ENCODE data around the gene GBA2. TPM values are rescaled to one million over a fixed set of nuclear protein-coding genes. Genes with fewer than 3 reads are reported as not detected.

Gene GBA2
- total RNA-seq, 2 experiments from 2014 or later = 20.3 to 22.7 TPM

DNA sequence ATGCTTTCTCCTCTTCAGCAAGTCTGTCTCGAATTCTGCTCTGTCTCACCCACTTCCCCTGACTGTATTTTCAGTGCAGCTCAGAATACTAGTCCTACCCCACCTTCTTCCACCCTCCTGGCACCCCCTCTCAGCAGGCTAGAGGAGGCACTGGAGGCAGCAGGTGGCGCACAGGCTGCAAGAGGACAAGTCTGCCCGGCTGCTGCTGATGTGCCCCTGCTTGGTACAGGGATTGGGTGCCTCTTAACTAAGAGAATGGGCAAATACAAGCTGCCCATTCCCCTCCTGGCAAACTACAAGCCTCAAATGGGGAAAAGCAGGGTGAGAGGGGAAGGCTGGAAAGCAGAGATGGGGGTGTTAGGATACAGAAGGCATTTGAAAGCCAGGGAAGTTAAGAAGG, 22.1 kb downstream of the GBA2 start:
- Mint-ChIP-seq H3K36me3 (ENCODE audit: low read depth) (peaks cover 19% of the 10 kb centered on the region), H3K27me3 (ENCODE audit: low read depth) (no peaks in the 10 kb centered on the region), H3K4me3 (no peak overlapping the region), H3K27ac (peak overlapping the region; percentile 14), H3K9me3 (no peaks in the 10 kb centered on the region), H3K4me1 (ENCODE audit: low read depth) (no peaks in the 10 kb centered on the region)
- intact Hi-C loops (cut with micrococcal nuclease) = no loop called here
- DNase-seq = peak; percentile 57
- CTCF ChIA-PET = interaction anchor here (0.6 to 8.9 kb wide), 14 partner anchors 9 to 123 kb away, joined by 3 to 68 read pairs (median 9); partner anchors contain the start of genes ARHGEF39, CCDC107, GBA2 and RGP1

DNA sequence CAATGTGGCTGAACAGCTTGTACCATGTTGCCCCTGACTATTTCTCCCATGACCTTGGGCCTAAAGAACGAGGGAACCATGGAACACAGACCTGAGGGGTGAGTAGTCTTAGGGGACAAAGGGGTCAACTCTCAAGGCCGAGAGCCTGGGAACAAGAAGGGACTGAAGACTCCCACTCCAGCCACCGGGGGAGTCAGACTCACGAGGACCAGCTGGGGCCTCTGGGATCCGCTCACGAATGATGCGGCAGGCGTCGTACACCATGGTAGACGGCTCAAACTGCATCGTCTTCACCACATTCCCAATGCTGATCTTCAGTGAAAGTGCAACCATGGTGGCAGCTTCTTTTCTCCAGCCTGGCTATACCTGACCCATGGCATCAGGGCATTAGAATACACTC, 23.7 kb downstream of the GBA2 start:
- DNase-seq = no peak
- CTCF ChIA-PET = interaction anchor here (8.9 kb wide), 1 partner anchor 28 kb away, joined by 68 read pairs; no protein-coding TSS in a partner anchor
- H3K27me3 Mint-ChIP-seq (ENCODE audit: low read depth) = no peaks in the 10 kb centered on the region
- intact Hi-C loops (cut with micrococcal nuclease) = no loop called here
- H3K4me3 Mint-ChIP-seq = no peak overlapping the region
- H3K36me3 Mint-ChIP-seq (ENCODE audit: low read depth) = peaks cover 23% of the 10 kb centered on the region
- H3K9me3 Mint-ChIP-seq = no peaks in the 10 kb centered on the region
- no peaks in the 10 kb centered on the region for H3K4me1 Mint-ChIP-seq (ENCODE audit: low read depth)
- no peak overlapping the region for H3K27ac Mint-ChIP-seq

DNA sequence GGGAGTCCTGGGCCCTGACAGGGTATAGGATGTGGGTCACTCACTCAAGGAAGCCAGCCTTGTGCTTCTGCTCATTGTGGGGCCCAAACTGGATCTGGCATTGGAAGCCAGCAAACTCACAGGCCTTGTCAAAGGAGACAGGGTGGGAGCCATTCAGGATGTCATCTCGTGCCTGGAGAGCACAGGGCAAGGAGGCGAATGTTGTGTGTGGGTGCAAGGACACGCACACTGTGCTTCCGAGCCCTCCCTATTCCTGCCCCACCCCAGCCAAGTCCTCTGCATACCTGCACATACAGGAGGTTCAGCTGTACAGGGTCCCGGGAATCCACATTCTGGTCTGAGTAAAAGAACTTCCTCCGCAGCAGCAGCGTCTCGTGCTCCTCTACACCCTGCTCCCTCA, 25.1 kb downstream of the GBA2 start:
- no peak overlapping the region for H3K4me3 Mint-ChIP-seq
- no peak for DNase-seq
- peaks cover 31% of the 10 kb centered on the region for H3K36me3 Mint-ChIP-seq (ENCODE audit: low read depth)
- H3K27me3 Mint-ChIP-seq (ENCODE audit: low read depth) = no peaks in the 10 kb centered on the region
- no peaks in the 10 kb centered on the region for H3K4me1 Mint-ChIP-seq (ENCODE audit: low read depth)
- CTCF ChIA-PET = interaction anchor here (0.6 to 1.6 kb wide), 2 partner anchors 17 to 28 kb away, joined by 3 read pairs; no protein-coding TSS in a partner anchor
- no peaks in the 10 kb centered on the region for H3K9me3 Mint-ChIP-seq
- H3K27ac Mint-ChIP-seq = no peak overlapping the region
- intact Hi-C loops (cut with micrococcal nuclease) = no loop called here

DNA sequence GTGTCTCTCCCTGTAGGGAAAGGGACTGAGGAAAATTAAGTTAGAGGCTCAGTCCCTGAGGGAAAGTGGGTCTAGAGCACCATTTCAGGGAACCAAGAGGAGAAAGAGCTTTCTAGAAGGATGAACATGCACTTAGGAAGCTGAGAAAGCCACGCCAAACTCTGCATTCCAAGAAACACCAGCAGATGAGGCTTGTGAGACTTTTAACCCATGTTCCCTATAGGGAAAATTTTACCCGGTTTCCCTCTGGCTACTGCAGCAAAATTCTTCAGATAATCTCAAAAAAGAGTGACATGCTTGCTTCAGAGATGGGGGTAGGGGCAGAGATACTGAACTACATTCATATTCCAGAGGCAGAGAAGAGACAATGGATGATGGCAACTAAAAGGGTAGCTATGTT, 25.6 kb downstream of the GBA2 start:
- CTCF ChIA-PET = interaction anchor here (0.6 to 1.6 kb wide), 3 partner anchors 18 to 65 kb away, joined by 3 read pairs; partner anchors contain the start of gene CCDC107
- DNase-seq = no peak
- Mint-ChIP-seq H3K36me3 (ENCODE audit: low read depth) (peaks cover 32% of the 10 kb centered on the region), H3K9me3 (no peaks in the 10 kb centered on the region), H3K4me1 (ENCODE audit: low read depth) (no peaks in the 10 kb centered on the region), H3K4me3 (no peak overlapping the region), H3K27ac (no peak overlapping the region), H3K27me3 (ENCODE audit: low read depth) (no peaks in the 10 kb centered on the region)
- intact Hi-C loops (cut with micrococcal nuclease) = no loop called here

DNA sequence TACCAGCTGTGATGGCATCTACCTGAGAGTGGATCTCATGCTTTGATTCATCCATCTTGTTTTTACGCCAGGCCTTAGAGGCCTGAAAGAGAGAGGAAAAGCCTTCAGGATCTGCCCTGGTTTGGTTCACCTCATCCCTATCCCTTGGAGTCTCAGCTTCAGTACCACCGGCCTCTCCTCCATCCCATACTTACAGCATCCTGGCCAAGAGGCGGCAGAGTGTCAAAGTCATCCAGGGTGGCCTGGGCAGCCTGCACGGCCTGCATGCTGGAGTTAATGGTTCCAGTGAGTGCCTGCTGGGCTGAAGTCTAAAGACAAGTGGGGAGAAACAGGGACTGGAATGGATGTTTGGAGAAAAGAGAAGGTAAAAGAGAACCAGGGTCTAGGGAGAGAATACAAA, 29.5 kb downstream of the GBA2 start:
- H3K9me3 Mint-ChIP-seq = no peaks in the 10 kb centered on the region
- H3K27me3 Mint-ChIP-seq (ENCODE audit: low read depth) = no peaks in the 10 kb centered on the region
- intact Hi-C loops (cut with micrococcal nuclease) = no loop called here
- no peak overlapping the region for H3K27ac Mint-ChIP-seq
- H3K4me1 Mint-ChIP-seq (ENCODE audit: low read depth) = no peaks in the 10 kb centered on the region
- no peak overlapping the region for H3K4me3 Mint-ChIP-seq
- H3K36me3 Mint-ChIP-seq (ENCODE audit: low read depth) = peaks cover 44% of the 10 kb centered on the region
- DNase-seq = no peak
- CTCF ChIA-PET = interaction anchor here (1.7 to 2.9 kb wide), 2 partner anchors 11 to 23 kb away, joined by 4 to 13 read pairs; no protein-coding TSS in a partner anchor

DNA sequence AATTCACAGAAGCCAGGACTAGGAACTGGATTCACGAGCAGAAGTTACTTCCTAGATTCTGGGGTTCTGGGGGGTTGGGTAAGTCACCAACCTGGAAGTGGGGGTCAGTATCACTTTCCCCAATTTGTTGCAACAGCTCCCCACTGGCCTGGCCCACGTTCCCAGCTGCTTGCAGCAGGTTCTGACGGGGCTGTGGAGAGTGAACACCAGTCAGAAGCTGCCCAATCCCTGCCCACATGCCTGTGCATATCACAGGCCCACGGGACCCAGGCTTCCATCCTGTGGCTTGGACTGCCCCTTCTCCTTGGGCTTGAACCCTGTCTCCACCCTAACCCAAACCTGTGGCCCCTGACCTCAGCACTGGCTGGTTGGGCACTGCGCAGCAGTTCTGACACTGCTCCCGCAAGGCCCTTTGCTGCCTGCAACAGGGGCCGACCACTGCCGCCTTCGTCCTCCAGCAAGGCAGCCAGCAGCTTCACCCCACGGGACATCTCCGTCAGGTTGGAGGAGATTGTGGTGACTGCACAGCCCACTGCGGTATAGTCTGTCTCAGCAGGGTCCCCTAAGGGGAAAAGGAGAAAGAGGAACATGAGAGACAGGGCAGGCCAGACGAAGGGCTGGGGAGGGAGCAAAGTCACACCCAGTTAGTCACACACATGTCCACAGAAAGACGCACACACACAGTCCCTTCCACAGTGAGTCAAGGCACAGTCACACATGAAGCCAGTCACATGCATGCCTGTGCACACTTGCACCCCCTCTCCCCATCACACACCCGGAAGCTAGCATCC, 30.1 kb downstream of the GBA2 start:
- no peak for DNase-seq
- CTCF ChIA-PET = interaction anchor here (0.7 to 2.9 kb wide), 2 partner anchors 16 to 23 kb away, joined by 3 to 13 read pairs; no protein-coding TSS in a partner anchor
- Mint-ChIP-seq H3K27ac (no peak overlapping the region), H3K27me3 (ENCODE audit: low read depth) (no peaks in the 10 kb centered on the region), H3K36me3 (ENCODE audit: low read depth) (peaks cover 44% of the 10 kb centered on the region), H3K4me3 (no peak overlapping the region), H3K9me3 (no peaks in the 10 kb centered on the region), H3K4me1 (ENCODE audit: low read depth) (no peaks in the 10 kb centered on the region)
- intact Hi-C loops (cut with micrococcal nuclease) = no loop called here

DNA sequence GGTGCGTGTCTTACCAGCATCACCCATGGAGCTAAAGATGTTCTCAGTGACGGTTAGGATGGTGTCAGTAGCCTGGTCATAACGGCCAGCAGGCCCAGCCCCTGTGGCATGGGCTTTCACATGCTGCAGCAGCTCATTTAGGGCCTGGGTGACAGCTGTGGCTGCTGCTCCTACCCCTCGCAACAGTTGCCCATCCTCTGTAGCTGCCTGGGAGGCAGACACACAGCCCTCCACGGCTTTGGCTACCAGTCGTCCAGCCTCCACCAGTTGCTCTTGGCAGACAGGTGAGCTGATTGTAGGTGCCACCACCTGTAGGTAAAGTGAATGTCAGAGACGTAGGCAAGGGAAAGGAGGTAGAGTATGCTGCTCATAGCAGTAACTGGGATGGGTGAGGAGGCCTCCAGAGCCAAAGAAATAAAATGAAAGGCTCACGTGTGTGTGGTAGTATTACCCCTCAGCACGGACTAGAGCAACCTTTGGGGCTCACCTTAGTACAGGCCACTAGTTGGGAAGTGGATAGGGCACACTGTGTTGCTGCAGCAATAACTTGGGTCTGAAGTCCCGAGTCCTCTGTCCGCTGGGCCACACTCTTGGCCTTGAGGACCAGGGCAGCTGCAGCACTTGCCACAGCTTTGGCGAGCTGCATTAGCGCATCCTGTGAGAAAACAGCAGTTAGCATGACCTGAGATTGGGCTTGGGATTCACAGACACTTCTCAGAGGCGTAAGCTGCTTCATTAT, 31.7 kb downstream of the GBA2 start:
- peaks cover 40% of the 10 kb centered on the region for H3K36me3 Mint-ChIP-seq (ENCODE audit: low read depth)
- no peaks in the 10 kb centered on the region for H3K9me3 Mint-ChIP-seq
- H3K4me1 Mint-ChIP-seq (ENCODE audit: low read depth) = no peaks in the 10 kb centered on the region
- no peak overlapping the region for H3K4me3 Mint-ChIP-seq
- CTCF ChIA-PET = interaction anchor here (1.1 to 2.2 kb wide), 5 partner anchors 10 to 70 kb away, joined by 3 to 9 read pairs (median 7); partner anchors contain the start of genes CREB3 and TLN1
- H3K27ac Mint-ChIP-seq = no peak overlapping the region
- H3K27me3 Mint-ChIP-seq (ENCODE audit: low read depth) = no peaks in the 10 kb centered on the region
- intact Hi-C loops (cut with micrococcal nuclease) = no loop called here
- no peak for DNase-seq

DNA sequence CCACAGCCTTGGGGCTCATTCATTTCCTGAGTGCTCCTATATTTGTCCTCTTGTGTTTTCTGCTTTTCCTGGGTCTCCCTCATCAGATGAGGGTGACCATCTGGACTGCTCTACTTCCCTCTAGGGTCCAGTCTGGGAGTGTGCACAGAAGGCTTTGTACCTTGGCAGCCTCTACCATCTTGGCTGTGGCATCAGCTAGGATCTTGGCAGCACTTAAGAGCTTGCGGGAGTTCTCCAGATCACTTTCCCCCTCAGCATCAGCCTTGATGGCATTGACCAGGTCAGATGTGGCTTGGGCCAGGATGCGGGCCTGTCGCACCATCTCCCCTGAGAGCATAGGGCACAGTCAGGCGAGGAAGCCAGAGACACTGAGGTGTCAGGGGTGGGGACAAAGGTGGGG, 32.8 kb downstream of the GBA2 start:
- Mint-ChIP-seq H3K27me3 (ENCODE audit: low read depth) (no peaks in the 10 kb centered on the region), H3K9me3 (no peaks in the 10 kb centered on the region), H3K4me3 (no peak overlapping the region), H3K27ac (no peak overlapping the region), H3K36me3 (ENCODE audit: low read depth) (peaks cover 45% of the 10 kb centered on the region), H3K4me1 (ENCODE audit: low read depth) (peaks cover 2% of the 10 kb centered on the region)
- CTCF ChIA-PET = interaction anchor here (1.1 to 7.5 kb wide), 5 partner anchors 11 to 33 kb away, joined by 3 to 53 read pairs (median 9); partner anchors contain the start of genes GBA2 and RGP1
- intact Hi-C loops (cut with micrococcal nuclease) = no loop called here
- DNase-seq = no peak

DNA sequence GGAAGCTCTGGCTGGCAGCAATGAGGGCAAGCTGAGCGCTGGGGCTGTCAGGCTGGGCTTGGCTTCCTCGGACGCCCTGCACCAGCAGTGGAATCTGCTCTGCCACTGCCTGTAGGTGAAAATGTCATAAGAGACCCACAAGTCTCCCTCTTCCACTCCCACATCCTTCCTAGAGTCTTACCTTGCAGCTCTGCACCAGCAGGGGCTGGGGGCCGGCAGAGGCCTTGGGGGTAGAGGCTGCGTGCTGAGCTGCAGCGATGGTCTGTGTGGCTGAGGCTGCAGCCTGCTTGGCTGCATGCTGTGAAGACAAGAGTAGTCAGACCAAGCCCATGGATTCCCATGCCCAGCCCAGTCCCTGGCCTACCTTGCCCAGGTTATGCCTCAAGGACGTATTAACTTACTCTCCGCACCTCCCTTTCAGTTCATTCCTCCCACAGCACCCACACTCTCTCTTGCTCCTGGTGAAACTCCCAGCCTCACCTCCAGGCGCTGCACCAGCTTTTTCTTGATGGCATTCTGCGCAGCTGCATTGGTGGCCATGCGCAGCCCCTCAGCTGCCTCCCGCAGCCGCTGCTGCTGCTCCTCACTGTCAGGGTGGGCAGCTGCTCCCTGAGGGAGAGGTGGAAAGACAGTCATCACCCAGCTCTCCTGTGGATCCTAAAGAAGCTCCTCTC, 34.3 kb downstream of the GBA2 start:
- DNase-seq = no peak
- no peaks in the 10 kb centered on the region for H3K27me3 Mint-ChIP-seq (ENCODE audit: low read depth)
- intact Hi-C loops (cut with micrococcal nuclease) = no loop called here
- H3K9me3 Mint-ChIP-seq = no peaks in the 10 kb centered on the region
- H3K36me3 Mint-ChIP-seq (ENCODE audit: low read depth) = peaks cover 54% of the 10 kb centered on the region
- CTCF ChIA-PET = interaction anchor here (0.6 to 7.5 kb wide), 6 partner anchors 13 to 663 kb away, joined by 3 to 53 read pairs (median 3); partner anchors contain the start of genes CCDC107 and RMRP
- no peak overlapping the region for H3K4me3 Mint-ChIP-seq
- H3K4me1 Mint-ChIP-seq (ENCODE audit: low read depth) = peaks cover 2% of the 10 kb centered on the region
- no peak overlapping the region for H3K27ac Mint-ChIP-seq

DNA sequence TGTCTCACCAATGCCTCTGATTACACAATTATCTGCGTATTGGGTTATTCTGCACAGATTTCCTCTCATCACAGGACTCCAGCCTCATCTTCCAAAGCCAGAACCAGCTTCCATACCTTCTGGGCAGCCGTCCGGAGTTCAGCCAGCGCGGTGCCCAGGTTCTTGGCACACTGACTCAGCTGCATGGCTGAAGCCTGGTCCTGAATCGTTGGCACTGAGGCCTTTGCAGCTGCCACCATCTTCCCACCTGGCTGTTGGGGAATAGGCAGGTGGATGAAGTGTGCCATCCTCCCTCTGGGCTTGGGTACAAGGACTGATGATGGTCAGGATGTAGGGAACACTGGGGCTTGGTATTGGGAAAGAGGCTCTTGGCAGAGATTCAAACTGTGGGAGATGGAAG, 34.9 kb downstream of the GBA2 start:
- no peak for DNase-seq
- CTCF ChIA-PET = interaction anchor here (0.6 to 7.5 kb wide), 4 partner anchors 13 to 663 kb away, joined by 3 to 53 read pairs (median 3); no protein-coding TSS in a partner anchor
- no peak overlapping the region for H3K4me3 Mint-ChIP-seq
- H3K27ac Mint-ChIP-seq = no peak overlapping the region
- no peaks in the 10 kb centered on the region for H3K27me3 Mint-ChIP-seq (ENCODE audit: low read depth)
- no peaks in the 10 kb centered on the region for H3K9me3 Mint-ChIP-seq
- H3K36me3 Mint-ChIP-seq (ENCODE audit: low read depth) = peaks cover 52% of the 10 kb centered on the region
- intact Hi-C loops (cut with micrococcal nuclease) = no loop called here
- peaks cover 2% of the 10 kb centered on the region for H3K4me1 Mint-ChIP-seq (ENCODE audit: low read depth)

DNA sequence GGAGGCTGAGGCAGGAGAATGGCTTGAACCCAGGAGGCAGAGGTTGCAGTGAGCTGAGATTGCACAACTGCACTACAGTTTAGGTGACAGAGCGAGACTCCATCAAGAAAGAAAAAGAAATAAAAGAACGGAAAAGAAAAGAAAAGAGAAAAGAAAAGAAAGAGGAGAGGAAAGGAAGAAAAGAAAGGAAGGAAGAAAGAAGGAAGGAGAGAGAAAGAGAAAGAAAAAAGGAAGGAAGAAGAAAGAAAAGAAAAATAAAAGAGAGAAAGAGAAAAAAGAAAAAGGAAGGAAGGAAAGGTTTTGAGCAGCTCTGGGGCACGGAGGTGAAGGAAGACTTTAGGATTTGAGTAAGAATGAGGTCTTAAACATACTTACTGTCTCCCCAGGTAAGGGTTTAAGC, 35.5 kb downstream of the GBA2 start:
- intact Hi-C loops (cut with micrococcal nuclease) = no loop called here
- DNase-seq = no peak
- CTCF ChIA-PET = interaction anchor here (7.5 kb wide), 1 partner anchor 18 kb away, joined by 53 read pairs; no protein-coding TSS in a partner anchor
- no peak overlapping the region for H3K4me3 Mint-ChIP-seq
- H3K27ac Mint-ChIP-seq = no peak overlapping the region
- H3K9me3 Mint-ChIP-seq = no peaks in the 10 kb centered on the region
- peaks cover 54% of the 10 kb centered on the region for H3K36me3 Mint-ChIP-seq (ENCODE audit: low read depth)
- H3K27me3 Mint-ChIP-seq (ENCODE audit: low read depth) = no peaks in the 10 kb centered on the region
- peaks cover 2% of the 10 kb centered on the region for H3K4me1 Mint-ChIP-seq (ENCODE audit: low read depth)

All from activated naive CD4-positive, alpha-beta T cell treated with anti-CD3 and anti-CD28 coated beads for 36 hours (primary cell).